SU-DHL-6 (cell line): ENCODE data around the gene MAPK10.

ENCODE experiments used
- CTCF ChIP-seq: fragments of 200-600 bp; sonication (generic); IDR thresholded peaks from one replicate; pipeline ENCODE4 v1.5.1; 2017; ENCODE audit warnings: antibody characterized with exemption, mild to moderate bottlenecking, low read length, moderate library complexity; ENCODE audit not compliant: insufficient read depth, poor library complexity, severe bottlenecking
- EZH2phosphoT487 ChIP-seq: fragments of 200-600 bp; sonication (generic), shearing (Covaris generic); conservative IDR thresholded peaks from 2 replicates; pipeline ENCODE4 v1.6.1; 2018; ENCODE audit warnings: mild to moderate bottlenecking, antibody characterized with exemption, low read length, moderate library complexity, mixed read lengths

- no peak for TF ChIP-seq CTCF
- TF ChIP-seq EZH2phosphoT487 = no peak
Measured at GRCh38 chr4:86006057-86006456, 353.8 kb downstream of the MAPK10 start.
